GM23338 (cell line): ENCODE measurements around the gene FAM111A. TPM values are rescaled to one million over a fixed set of nuclear protein-coding genes. Genes with fewer than 3 reads are reported as not detected.

Experiments used
- ATAC-seq: fragments of 200-7000 bp; cut with Tn5 transposase; 3 replicates; pipeline ENCODE4 v1.9.1; 2020
- DNase-seq: peaks from one replicate; pipeline ENCODE4 v3.0.0-alpha.2; 2015; ENCODE audit warnings: low spot score
- H2AFZ ChIP-seq: fragments of 200-600 bp; sonication (generic); 2 replicates; pipeline ENCODE4 v1.8.0; 2016; ENCODE audit warnings: antibody characterized with exemption, mild to moderate bottlenecking, moderate library complexity
- H3F3A ChIP-seq: fragments of 200-600 bp; sonication (generic); replicated peaks from 2 replicates; pipeline ENCODE4 v1.8.0; 2017; ENCODE audit warnings: antibody characterized with exemption, mixed run types, low read depth
- H3K27ac ChIP-seq: fragments of 200-600 bp; sonication (generic); 2 replicates; pipeline ENCODE4 v1.6.1; 2016; ENCODE audit warnings: low read depth
- H3K27me3 ChIP-seq: fragments of 200-600 bp; sonication (generic); 2 replicates; pipeline ENCODE4 v1.8.0; 2016; ENCODE audit warnings: mild to moderate bottlenecking, mixed run types, moderate library complexity; ENCODE audit not compliant: insufficient read depth
- H3K36me3 ChIP-seq: fragments of 200-600 bp; sonication (generic); 2 replicates; pipeline ENCODE4 v1.8.0; 2016; ENCODE audit warnings: mild to moderate bottlenecking; ENCODE audit not compliant: insufficient read depth
- H3K4me1 ChIP-seq: fragments of 200-600 bp; sonication (generic); 2 replicates; pipeline ENCODE4 v1.8.0; 2016; ENCODE audit warnings: mild to moderate bottlenecking, moderate library complexity; ENCODE audit not compliant: insufficient read depth
- H3K4me2 ChIP-seq: fragments of 200-600 bp; sonication (generic); 2 replicates; pipeline ENCODE4 v1.7.1; 2017; ENCODE audit warnings: mixed run types
- H3K4me3 ChIP-seq: fragments of 200-600 bp; sonication (generic); 2 replicates; pipeline ENCODE4 v1.6.1; 2016; ENCODE audit warnings: mixed run types
- H3K79me2 ChIP-seq: fragments of 200-600 bp; sonication (generic); replicated peaks from 2 replicates; pipeline ENCODE4 v1.8.0; 2017; ENCODE audit warnings: mild to moderate bottlenecking; ENCODE audit not compliant: insufficient read depth
- H3K9me2 ChIP-seq: fragments of 200-600 bp; sonication (generic); 2 replicates; pipeline ENCODE4 v1.8.0; 2017; ENCODE audit not compliant: insufficient read depth
- H4K20me1 ChIP-seq: fragments of 200-600 bp; sonication (generic); replicated peaks from 2 replicates; pipeline ENCODE4 v1.8.0; 2017; ENCODE audit warnings: mild to moderate bottlenecking; ENCODE audit not compliant: insufficient read depth
- H3K27ac Mint-ChIP-seq: 2 replicates; pipeline ENCODE4 v1.8.0; 2020; ENCODE audit warnings: inconsistent platforms, mild to moderate bottlenecking, moderate library complexity, mixed read lengths
- H3K27me3 Mint-ChIP-seq: 3 replicates; pipeline ENCODE4 v1.8.0; 2022; ENCODE audit warnings: low read depth, mild to moderate bottlenecking, moderate library complexity, mixed read lengths, inconsistent platforms; ENCODE audit not compliant: insufficient read depth, poor library complexity
- H3K36me3 Mint-ChIP-seq: 3 replicates; pipeline ENCODE4 v1.8.0; 2021; ENCODE audit warnings: low read depth, mild to moderate bottlenecking, inconsistent platforms, moderate library complexity, mixed read lengths
- H3K4me1 Mint-ChIP-seq: 3 replicates; pipeline ENCODE4 v1.8.0; 2020; ENCODE audit warnings: mild to moderate bottlenecking, inconsistent platforms, mixed read lengths
- H3K4me3 Mint-ChIP-seq: 3 replicates; pipeline ENCODE4 v1.8.0; 2021; ENCODE audit warnings: moderate library complexity, mild to moderate bottlenecking, inconsistent platforms, mixed read lengths
- H3K9me3 Mint-ChIP-seq: 3 replicates; pipeline ENCODE4 v1.8.0; 2020; ENCODE audit warnings: moderate library complexity, mild to moderate bottlenecking, inconsistent platforms, mixed read lengths
- EZH2phosphoT487 ChIP-seq: fragments of 200-600 bp; sonication (generic); IDR thresholded peaks from one replicate; pipeline ENCODE4 v1.8.1; 2018; ENCODE audit warnings: antibody characterized with exemption; ENCODE audit not compliant: unreplicated experiment
- JUNB ChIP-seq: IDR thresholded peaks from one replicate; pipeline ENCODE4 v1.6.1; 2016; ENCODE audit warnings: antibody characterized with exemption; ENCODE audit not compliant: unreplicated experiment
- POLR2AphosphoS5 ChIP-seq: IDR thresholded peaks from 2 replicates; pipeline ENCODE4 v1.6.1; 2016; ENCODE audit warnings: antibody characterized with exemption, low read depth
- STAT1 ChIP-seq: IDR thresholded peaks from one replicate; pipeline ENCODE4 v1.6.1; 2016; ENCODE audit warnings: antibody characterized with exemption; ENCODE audit not compliant: unreplicated experiment
- ZNF114 ChIP-seq: fragments of 250-450 bp; sonication (Bioruptor Pico); IDR thresholded peaks from 2 replicates; pipeline ENCODE4 v1.5.0; 2020; ENCODE audit warnings: mild to moderate bottlenecking, moderate library complexity
- polyA plus RNA-seq: library from polyadenylated mRNA; unstranded; fragments of >200 nt; fragmentation: Nextera tagmentation; extraction: Ambion mirVana; gene quantifications from 2 replicates; pipeline ENCODE4 v1.2.1, GENCODE V29; 2016
- total RNA-seq: library from RNA; depleted of rRNA; stranded (reverse); fragments of >200 nt; shearing (Covaris generic); gene quantifications from 2 replicates; pipeline ENCODE4 v1.2.3, GENCODE V29; 2014
- TF ChIP-seq, protein P1 (sequence below): IDR thresholded peaks from one replicate; pipeline ENCODE4 v1.6.1; 2018; ENCODE audit warnings: antibody characterized with exemption; ENCODE audit not compliant: unreplicated experiment
- TF ChIP-seq, protein P2 (sequence below): IDR thresholded peaks from 2 replicates; pipeline ENCODE4 v1.6.1; 2016; ENCODE audit warnings: antibody characterized with exemption
- TF ChIP-seq, protein P3 (sequence below), 2 experiments: fragments of 200-600 bp in 1 of 2; sonication (generic) in 1 of 2; conservative IDR thresholded peaks; 2 replicates each; pipeline versions ENCODE4 v1.5.1 to v1.6.1; 2016 to 2017; ENCODE audit warnings: antibody characterized with exemption in 2 of 2, low read depth in 2 of 2, mild to moderate bottlenecking in 2 of 2, moderate library complexity in 1 of 2

Gene FAM111A
- total and polyA plus RNA-seq, 2 experiments from 2014 or later = 23.0 to 38.1 TPM

DNA sequence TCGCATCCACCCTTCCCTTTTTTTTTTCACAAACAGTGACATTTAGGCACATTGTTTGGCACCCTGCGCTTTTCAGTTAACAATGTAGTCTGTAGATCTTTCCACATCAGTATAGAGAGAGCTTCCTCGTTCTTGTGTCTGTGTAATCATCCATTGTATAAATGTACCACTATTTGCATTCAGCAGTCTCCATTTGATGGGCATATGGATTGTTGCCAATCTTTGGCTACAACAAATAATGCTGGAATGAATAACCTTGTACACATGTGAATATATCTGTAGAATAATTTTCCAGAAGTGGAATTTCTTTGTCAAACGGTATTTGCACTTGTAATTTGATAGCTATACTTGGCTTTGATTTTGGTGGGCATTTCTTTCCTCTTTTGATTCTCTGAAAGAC, 52.9 kb downstream of the FAM111A start (continued):
- TF ChIP-seq, protein P1, sequence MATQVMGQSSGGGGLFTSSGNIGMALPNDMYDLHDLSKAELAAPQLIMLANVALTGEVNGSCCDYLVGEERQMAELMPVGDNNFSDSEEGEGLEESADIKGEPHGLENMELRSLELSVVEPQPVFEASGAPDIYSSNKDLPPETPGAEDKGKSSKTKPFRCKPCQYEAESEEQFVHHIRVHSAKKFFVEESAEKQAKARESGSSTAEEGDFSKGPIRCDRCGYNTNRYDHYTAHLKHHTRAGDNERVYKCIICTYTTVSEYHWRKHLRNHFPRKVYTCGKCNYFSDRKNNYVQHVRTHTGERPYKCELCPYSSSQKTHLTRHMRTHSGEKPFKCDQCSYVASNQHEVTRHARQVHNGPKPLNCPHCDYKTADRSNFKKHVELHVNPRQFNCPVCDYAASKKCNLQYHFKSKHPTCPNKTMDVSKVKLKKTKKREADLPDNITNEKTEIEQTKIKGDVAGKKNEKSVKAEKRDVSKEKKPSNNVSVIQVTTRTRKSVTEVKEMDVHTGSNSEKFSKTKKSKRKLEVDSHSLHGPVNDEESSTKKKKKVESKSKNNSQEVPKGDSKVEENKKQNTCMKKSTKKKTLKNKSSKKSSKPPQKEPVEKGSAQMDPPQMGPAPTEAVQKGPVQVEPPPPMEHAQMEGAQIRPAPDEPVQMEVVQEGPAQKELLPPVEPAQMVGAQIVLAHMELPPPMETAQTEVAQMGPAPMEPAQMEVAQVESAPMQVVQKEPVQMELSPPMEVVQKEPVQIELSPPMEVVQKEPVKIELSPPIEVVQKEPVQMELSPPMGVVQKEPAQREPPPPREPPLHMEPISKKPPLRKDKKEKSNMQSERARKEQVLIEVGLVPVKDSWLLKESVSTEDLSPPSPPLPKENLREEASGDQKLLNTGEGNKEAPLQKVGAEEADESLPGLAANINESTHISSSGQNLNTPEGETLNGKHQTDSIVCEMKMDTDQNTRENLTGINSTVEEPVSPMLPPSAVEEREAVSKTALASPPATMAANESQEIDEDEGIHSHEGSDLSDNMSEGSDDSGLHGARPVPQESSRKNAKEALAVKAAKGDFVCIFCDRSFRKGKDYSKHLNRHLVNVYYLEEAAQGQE = no peak
- no peak for TF ChIP-seq EZH2phosphoT487
- no peak for TF ChIP-seq POLR2AphosphoS5
- no peak for TF ChIP-seq STAT1
- no peak for TF ChIP-seq ZNF114 (CRISPR knock-in tag)

DNA sequence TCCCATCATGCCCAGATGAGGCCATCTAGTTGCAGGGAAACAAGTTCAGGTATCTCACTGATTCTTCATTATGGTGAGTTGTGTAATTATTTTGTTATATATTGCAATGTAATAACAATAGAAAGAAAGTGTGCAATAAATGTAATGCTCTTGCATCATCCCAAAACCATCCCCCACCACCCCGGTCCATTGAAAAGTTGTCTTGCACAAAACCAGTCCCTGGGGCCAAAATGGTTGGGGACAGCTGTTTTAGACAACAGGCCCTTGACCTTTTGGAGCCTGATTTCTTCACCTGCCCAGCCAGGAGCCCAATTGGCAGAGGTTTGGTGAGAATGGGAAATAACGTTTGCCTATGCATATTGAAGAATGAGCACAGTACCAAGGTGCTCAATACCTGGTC, 54.1 kb downstream of the FAM111A start:
- Histone ChIP-seq H3K27me3 (no peaks in the 10 kb centered on the region), H3F3A (no peaks in the 10 kb centered on the region), H3K27ac (no peak overlapping the region), H3K4me2 (no peak overlapping the region), H3K4me3 (no peak overlapping the region), H3K79me2 (no peaks in the 10 kb centered on the region), H3K4me1 (no peaks in the 10 kb centered on the region), H3K36me3 (peaks cover 16% of the 10 kb centered on the region), H4K20me1 (no peaks in the 10 kb centered on the region), H2AFZ (no peak overlapping the region), H3K9me2 (0 out of 2 replicates have a peak, but pooled peaks cover 4% of the 10 kb centered on the region)
- DNase-seq = no peak
- no peaks in the 10 kb centered on the region for H3K27me3 Mint-ChIP-seq
- H3K4me1 Mint-ChIP-seq = peaks cover 2% of the 10 kb centered on the region; the same call in 1 of the 3 replicates
- TF ChIP-seq, protein P2, sequence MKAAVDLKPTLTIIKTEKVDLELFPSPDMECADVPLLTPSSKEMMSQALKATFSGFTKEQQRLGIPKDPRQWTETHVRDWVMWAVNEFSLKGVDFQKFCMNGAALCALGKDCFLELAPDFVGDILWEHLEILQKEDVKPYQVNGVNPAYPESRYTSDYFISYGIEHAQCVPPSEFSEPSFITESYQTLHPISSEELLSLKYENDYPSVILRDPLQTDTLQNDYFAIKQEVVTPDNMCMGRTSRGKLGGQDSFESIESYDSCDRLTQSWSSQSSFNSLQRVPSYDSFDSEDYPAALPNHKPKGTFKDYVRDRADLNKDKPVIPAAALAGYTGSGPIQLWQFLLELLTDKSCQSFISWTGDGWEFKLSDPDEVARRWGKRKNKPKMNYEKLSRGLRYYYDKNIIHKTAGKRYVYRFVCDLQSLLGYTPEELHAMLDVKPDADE = no peak
- TF ChIP-seq JUNB (no peak), EZH2phosphoT487 (no peak)
- no peak for ATAC-seq
- H3K27ac Mint-ChIP-seq = no peak overlapping the region
- no peak overlapping the region for H3K4me3 Mint-ChIP-seq
- H3K9me3 Mint-ChIP-seq = peaks cover 12% of the 10 kb centered on the region
- peaks cover 79% of the 10 kb centered on the region for H3K36me3 Mint-ChIP-seq

DNA sequence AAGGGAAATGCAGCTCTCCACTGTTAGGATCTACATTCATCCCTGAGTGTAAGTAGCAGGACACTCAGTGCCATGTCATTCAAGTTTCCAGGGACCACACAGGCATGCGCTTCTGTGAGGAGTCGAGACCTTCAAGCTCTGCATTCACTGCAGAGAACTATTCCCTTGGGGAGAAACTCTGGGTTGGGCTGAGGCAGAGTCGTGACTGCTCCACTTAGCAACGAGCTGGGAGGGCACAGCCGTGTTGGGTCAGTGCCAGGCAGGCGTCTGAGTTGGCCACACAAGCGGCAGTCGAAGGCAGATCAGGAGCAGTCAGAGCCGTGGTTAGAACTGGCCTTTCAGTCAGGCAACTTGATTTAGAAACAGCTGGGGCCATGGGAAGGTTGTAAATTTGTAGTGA, 55.3 kb downstream of the FAM111A start:
- H3K4me1 ChIP-seq = no peaks in the 10 kb centered on the region
- DNase-seq (no peak), ATAC-seq (no peak)
- peaks cover 2% of the 10 kb centered on the region; the same call in 1 of the 3 replicates for H3K4me1 Mint-ChIP-seq
- H2AFZ ChIP-seq = no peak overlapping the region
- no peaks in the 10 kb centered on the region for H3F3A ChIP-seq
- peaks cover 22% of the 10 kb centered on the region for H3K36me3 ChIP-seq
- no peaks in the 10 kb centered on the region for H3K27me3 ChIP-seq
- peaks cover 12% of the 10 kb centered on the region for H3K9me3 Mint-ChIP-seq
- peaks cover 71% of the 10 kb centered on the region for H3K36me3 Mint-ChIP-seq
- H3K79me2 ChIP-seq = no peaks in the 10 kb centered on the region
- no peaks in the 10 kb centered on the region for H4K20me1 ChIP-seq
- H3K4me3 ChIP-seq = no peak overlapping the region
- no peaks in the 10 kb centered on the region for H3K27me3 Mint-ChIP-seq
- no peak overlapping the region for H3K27ac Mint-ChIP-seq
- H3K4me2 ChIP-seq = no peak overlapping the region
- H3K4me3 Mint-ChIP-seq = no peak overlapping the region
- H3K9me2 ChIP-seq = 0 out of 2 replicates have a peak, but pooled peaks cover 4% of the 10 kb centered on the region
- H3K27ac ChIP-seq = no peak overlapping the region
- TF ChIP-seq, protein P1 = no peak
- TF ChIP-seq JUNB = no peak
- TF ChIP-seq, protein P2 = no peak
- TF ChIP-seq, protein P3, sequence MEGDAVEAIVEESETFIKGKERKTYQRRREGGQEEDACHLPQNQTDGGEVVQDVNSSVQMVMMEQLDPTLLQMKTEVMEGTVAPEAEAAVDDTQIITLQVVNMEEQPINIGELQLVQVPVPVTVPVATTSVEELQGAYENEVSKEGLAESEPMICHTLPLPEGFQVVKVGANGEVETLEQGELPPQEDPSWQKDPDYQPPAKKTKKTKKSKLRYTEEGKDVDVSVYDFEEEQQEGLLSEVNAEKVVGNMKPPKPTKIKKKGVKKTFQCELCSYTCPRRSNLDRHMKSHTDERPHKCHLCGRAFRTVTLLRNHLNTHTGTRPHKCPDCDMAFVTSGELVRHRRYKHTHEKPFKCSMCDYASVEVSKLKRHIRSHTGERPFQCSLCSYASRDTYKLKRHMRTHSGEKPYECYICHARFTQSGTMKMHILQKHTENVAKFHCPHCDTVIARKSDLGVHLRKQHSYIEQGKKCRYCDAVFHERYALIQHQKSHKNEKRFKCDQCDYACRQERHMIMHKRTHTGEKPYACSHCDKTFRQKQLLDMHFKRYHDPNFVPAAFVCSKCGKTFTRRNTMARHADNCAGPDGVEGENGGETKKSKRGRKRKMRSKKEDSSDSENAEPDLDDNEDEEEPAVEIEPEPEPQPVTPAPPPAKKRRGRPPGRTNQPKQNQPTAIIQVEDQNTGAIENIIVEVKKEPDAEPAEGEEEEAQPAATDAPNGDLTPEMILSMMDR (conservative IDR thresholded peaks at IDR 0.05; ENCODE audit: low read depth in 2 of 2) = no peak
